ENCODE results near the gene ZEB1. TPM values are rescaled to one million over a fixed set of nuclear protein-coding genes. Genes with fewer than 3 reads are reported as not detected.

ZEB1 gene
- total and polyA plus RNA-seq, 12 donors, result 10.6 to 125 (median 96.4) TPM

DNA sequence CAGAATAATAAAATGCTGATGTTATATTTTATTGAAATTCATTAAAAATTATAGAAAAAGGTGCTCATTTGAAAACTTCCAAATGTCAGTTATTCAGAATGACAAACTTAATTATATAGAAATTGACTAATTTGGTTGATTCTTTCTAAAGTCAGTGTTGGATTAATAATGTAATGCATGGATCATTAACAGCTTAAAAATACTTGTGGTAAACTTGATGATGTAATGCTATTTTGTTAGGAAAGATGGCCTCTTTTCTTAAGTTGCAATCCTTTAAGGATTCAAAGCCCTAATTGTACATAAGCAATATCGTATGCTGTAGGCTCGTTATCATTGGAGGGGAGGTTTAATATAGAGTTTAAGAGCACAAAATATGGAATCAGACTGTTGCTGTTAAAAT, 141.2 kb downstream of the ZEB1 start:
- intact Hi-C loops (cut with DNase I), result loop anchor here in 3 of 10 donors (10.0 kb wide), 3 partner anchors 65 to 135 kb away; no protein-coding TSS in a partner anchor
- ATAC-seq (no peak), DNase-seq (no peak)
- H3K4me3 ChIP-seq, result no peak overlapping the region
- peaks cover 0 to 45% (median 31%) of the 10 kb centered on the region in 9 donors for H3K36me3 ChIP-seq
- TF ChIP-seq, protein P1, sequence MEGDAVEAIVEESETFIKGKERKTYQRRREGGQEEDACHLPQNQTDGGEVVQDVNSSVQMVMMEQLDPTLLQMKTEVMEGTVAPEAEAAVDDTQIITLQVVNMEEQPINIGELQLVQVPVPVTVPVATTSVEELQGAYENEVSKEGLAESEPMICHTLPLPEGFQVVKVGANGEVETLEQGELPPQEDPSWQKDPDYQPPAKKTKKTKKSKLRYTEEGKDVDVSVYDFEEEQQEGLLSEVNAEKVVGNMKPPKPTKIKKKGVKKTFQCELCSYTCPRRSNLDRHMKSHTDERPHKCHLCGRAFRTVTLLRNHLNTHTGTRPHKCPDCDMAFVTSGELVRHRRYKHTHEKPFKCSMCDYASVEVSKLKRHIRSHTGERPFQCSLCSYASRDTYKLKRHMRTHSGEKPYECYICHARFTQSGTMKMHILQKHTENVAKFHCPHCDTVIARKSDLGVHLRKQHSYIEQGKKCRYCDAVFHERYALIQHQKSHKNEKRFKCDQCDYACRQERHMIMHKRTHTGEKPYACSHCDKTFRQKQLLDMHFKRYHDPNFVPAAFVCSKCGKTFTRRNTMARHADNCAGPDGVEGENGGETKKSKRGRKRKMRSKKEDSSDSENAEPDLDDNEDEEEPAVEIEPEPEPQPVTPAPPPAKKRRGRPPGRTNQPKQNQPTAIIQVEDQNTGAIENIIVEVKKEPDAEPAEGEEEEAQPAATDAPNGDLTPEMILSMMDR (IDR thresholded peaks at IDR 0.05), result no peak
- H3K27ac ChIP-seq, result no peak overlapping the region
- H3K27me3 ChIP-seq, result no peaks in the 10 kb centered on the region
- 89 to 91% methylated on average over 2 of the region's 2 CpGs for WGBS, 2 donors
- peaks cover 3 to 38% (median 10%) of the 10 kb centered on the region in 9 donors for H3K4me1 ChIP-seq
- H3K9me3 ChIP-seq, result peaks cover 0 to 30% (median 17%) of the 10 kb centered on the region in 11 donors

DNA sequence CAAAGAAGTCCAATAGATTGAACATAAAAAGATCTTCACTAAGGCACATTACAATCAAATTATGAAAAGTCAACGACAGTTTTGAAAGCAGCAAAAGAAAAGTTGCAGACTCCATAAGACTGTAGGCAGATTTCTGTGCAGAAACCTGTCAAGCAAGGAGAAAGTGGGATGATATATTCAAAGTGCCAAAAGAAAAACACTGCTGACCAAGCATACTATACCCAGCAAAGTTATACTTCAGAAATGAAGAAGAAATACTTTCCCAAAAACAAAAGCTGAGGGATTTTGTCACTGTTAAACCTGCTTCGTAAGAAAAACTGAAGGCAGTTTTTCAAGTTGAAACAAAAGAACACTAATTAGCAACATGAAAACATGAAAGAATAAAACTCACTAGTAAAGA, 145.5 kb downstream of the ZEB1 start:
- H3K9me3 ChIP-seq, result peaks cover 0 to 39% (median 21%) of the 10 kb centered on the region in 11 donors
- ATAC-seq, result no peak
- no peak overlapping the region for H3K27ac ChIP-seq
- peaks cover 0 to 87% (median 52%) of the 10 kb centered on the region in 9 donors for H3K36me3 ChIP-seq
- no peaks in the 10 kb centered on the region for H3K27me3 ChIP-seq
- H3K4me1 ChIP-seq, result peaks cover 0 to 9% (median 0%) of the 10 kb centered on the region in 9 donors
- H3K4me3 ChIP-seq, result no peak overlapping the region
- DNase-seq, result no peak
- intact Hi-C loops (cut with DNase I), result loop anchor here in 3 of 10 donors (10.0 kb wide), 3 partner anchors 70 to 140 kb away; no protein-coding TSS in a partner anchor
- WGBS, 2 donors, result 95% methylated on average over 2 of the region's 2 CpGs
- TF ChIP-seq, protein P1 (IDR thresholded peaks at IDR 0.05), result no peak

DNA sequence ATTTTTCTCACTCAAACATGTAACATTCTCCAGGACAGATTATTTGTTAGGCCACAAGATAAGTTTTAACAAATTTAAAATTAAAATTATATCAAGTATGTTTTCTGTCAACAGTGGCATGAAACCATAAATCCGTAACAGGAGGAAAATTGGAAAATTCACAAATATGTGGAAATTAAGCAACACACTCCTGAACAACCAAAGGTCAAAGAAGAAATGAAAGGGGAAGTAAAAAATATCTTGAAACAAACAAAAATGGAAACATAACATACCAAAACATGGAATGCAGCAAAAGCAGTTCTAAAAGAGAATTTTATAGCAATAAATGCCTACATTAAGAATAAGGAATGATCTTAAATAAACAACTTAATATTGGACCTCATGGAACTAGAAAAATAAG, 147.3 kb downstream of the ZEB1 start:
- H3K4me3 ChIP-seq, result no peak overlapping the region
- intact Hi-C loops (cut with DNase I), result loop anchor here in 3 of 10 donors (10.0 kb wide), 3 partner anchors 72 to 142 kb away; no protein-coding TSS in a partner anchor
- H3K36me3 ChIP-seq, result peaks cover 0 to 81% (median 52%) of the 10 kb centered on the region in 9 donors
- H3K9me3 ChIP-seq, result peaks cover 0 to 40% (median 21%) of the 10 kb centered on the region in 11 donors
- no peak overlapping the region for H3K27ac ChIP-seq
- TF ChIP-seq, protein P1 (IDR thresholded peaks at IDR 0.05), result no peak
- DNase-seq, result no peak
- WGBS, 2 donors, result 89 to 98% methylated on average over 1 of the region's 1 CpG
- no peaks in the 10 kb centered on the region for H3K27me3 ChIP-seq
- ATAC-seq, result no peak
- no peaks in the 10 kb centered on the region for H3K4me1 ChIP-seq

DNA sequence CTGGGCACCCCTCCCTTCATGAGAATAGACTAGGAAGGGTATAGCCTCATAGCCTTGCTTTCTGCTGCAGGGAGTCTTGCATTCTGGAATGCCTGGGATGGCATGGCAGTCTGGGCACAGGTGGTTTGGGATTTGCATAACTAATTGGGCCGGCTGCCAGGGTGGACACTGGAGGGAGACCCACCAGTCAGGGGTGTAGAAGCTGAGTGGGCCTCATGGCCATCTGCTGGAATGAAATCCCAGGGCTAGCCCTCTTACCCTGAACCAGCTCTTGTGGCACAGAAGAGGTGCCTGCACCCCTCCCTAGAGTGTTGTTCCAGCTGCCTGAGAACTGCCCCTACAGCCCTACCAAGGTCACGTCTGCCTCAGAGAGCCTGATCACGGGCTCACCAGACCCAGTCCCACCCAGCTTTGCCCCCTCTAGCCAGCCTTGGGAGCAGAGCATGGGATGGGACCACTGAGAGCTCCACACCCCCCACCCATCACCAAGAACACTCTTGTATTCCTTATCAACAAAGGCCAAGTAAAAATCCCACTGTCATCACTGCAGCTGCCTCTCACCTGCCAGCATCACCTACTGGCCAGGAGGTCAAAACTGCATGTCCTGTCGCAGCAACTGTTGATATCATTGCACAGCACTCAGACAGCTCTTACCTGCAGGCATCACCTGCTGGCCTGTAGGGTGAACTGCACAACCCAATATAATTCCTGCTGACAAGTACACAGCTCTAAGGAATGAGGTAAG, 148.9 kb downstream of the ZEB1 start:
- WGBS, 2 donors, result 88 to 94% methylated on average over 4 of the region's 4 CpGs
- H3K27me3 ChIP-seq, result no peaks in the 10 kb centered on the region
- ATAC-seq (peak in 7 of 8 donors; percentile 25 to 71 (median 64)), DNase-seq (peak in 1 of 2 donors; percentile 9)
- no peak overlapping the region for H3K27ac ChIP-seq
- peaks cover 0 to 64% (median 45%) of the 10 kb centered on the region in 9 donors for H3K36me3 ChIP-seq
- H3K4me3 ChIP-seq, result no peak overlapping the region
- intact Hi-C loops (cut with DNase I), result loop anchor here in 3 of 10 donors (10.0 kb wide), 3 partner anchors 73 to 143 kb away; no protein-coding TSS in a partner anchor
- peaks cover 0 to 36% (median 21%) of the 10 kb centered on the region in 11 donors for H3K9me3 ChIP-seq
- TF ChIP-seq, protein P1 (IDR thresholded peaks at IDR 0.05), result peak; percentile 20 to 60 (median 51)
- H3K4me1 ChIP-seq, result no peaks in the 10 kb centered on the region

Data from heart right ventricle (tissue), 16 donors.